AG04449 (cell line): ENCODE measurements around the gene ECI1.

Experiments used
- CTCF ChIA-PET: fragments of 350-600 bp; formaldehyde crosslinking; extraction: SDS; loops from one replicate; lab custom pipeline; 2021; ENCODE audit warnings: antibody characterized with exemption; lab: Yijun Ruan, JAX
- POLR2A ChIA-PET: fragments of 400-600, 350-600 bp; formaldehyde crosslinking; extraction: SDS; loops from one replicate; lab custom pipeline; 2020; ENCODE audit warnings: antibody characterized with exemption, inconsistent platforms; lab: Yijun Ruan, JAX
- DNase-seq: peaks from one replicate; pipeline ENCODE4 v3.0.0-alpha.2; 2010; ENCODE audit warnings: low read depth, low spot score
- H3K4me3 ChIP-seq: 2 replicates; pipeline ENCODE4 v1.5.1; 2011; ENCODE audit warnings: low read depth, mild to moderate bottlenecking, control low read depth, low read length
- CTCF ChIP-seq: IDR thresholded peaks from one replicate; pipeline ENCODE4 v1.5.1; 2011; ENCODE audit warnings: mild to moderate bottlenecking, moderate library complexity, low read length, control low read depth, inconsistent platforms; ENCODE audit not compliant: insufficient read depth; ENCODE audit errors: missing control alignments

Gene ECI1

GRCh38 chr16:2277466-2278271 lies 26.3 kb upstream of the ECI1 start:
- no peak for DNase-seq
- ChIA-PET CTCF (no interaction called here), POLR2A (no interaction called here)
- no peak overlapping the region for H3K4me3 ChIP-seq
- TF ChIP-seq CTCF: no peak

- TF ChIP-seq CTCF: no peak
- H3K4me3 ChIP-seq: no peak overlapping the region
- no peak for DNase-seq
- CTCF ChIA-PET: interaction anchor here (0.6 kb wide), 1 partner anchor 222 kb away, joined by 3 read pairs; no protein-coding TSS in a partner anchor
- POLR2A ChIA-PET: interaction anchor here (0.6 kb wide), 1 partner anchor 221 kb away, joined by 3 read pairs; no protein-coding TSS in a partner anchor
Observed at GRCh38 chr16:2276368-2277195, 25.2 kb upstream of the ECI1 start.

GRCh38 chr16:2275476-2276367 lies 24.3 kb upstream of the ECI1 start:
- no peak overlapping the region for H3K4me3 ChIP-seq
- no peak for DNase-seq
- TF ChIP-seq CTCF: no peak
- CTCF ChIA-PET: interaction anchor here (0.6 to 1.0 kb wide), 2 partner anchors 64 to 223 kb away, joined by 3 read pairs; partner anchors contain the start of gene ABCA3
- POLR2A ChIA-PET: interaction anchor here (0.6 kb wide), 1 partner anchor 222 kb away, joined by 3 read pairs; no protein-coding TSS in a partner anchor

- CTCF ChIA-PET: no interaction called here
- no peak for TF ChIP-seq CTCF
- no peak for DNase-seq
- H3K4me3 ChIP-seq: no peak overlapping the region
- POLR2A ChIA-PET: interaction anchor here (0.7 kb wide), 1 partner anchor 11 kb away, joined by 3 read pairs; no protein-coding TSS in a partner anchor
Observed at GRCh38 chr16:2273931-2274330, 22.5 kb upstream of the ECI1 start.

GRCh38 chr16:2273484-2273883 lies 22.1 kb upstream of the ECI1 start:
- ChIA-PET CTCF (no interaction called here), POLR2A (no interaction called here)
- DNase-seq: no peak
- TF ChIP-seq CTCF: no peak
- H3K4me3 ChIP-seq: no peak overlapping the region
